ENCODE data around the gene TSHZ2.

- no peak for TF ChIP-seq CTCF (conservative IDR thresholded peaks at IDR 0.05)
- TF ChIP-seq ZFX (IDR thresholded peaks at IDR 0.05), result no peak
These were observed 359.2 kb downstream of the TSHZ2 start for GRCh38 chr20:53331151-53331973.

All from C4-2B (cell line).